Measurements from ENCODE around the gene PLA2G3. TPM values are rescaled to one million over a fixed set of nuclear protein-coding genes. Genes with fewer than 3 reads are reported as not detected.

Gene PLA2G3
- total RNA-seq, 1 experiment from 2014 or later, result 8.2 TPM

DNA sequence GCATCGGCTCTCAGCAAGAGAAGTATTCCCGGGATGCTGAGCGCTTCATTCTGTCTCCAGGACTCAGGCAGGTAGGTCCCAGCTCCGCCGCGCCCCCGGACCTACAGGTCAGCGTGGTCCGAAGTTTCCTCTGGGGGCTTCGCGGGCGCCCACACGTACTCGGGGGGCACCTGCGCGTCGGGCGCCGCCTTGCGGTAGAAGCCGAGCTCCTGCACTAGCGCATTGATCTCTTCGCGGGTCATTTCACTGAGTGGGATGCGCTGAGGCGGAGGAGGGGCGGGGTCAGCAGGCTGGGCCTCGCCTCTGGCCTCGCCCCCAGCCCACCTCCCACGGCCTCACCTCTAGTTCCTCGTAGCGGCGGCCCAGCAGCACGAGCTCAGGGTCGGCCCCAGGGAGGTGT lies 35.4 kb downstream of the PLA2G3 start:
- no peak overlapping the region for H4K5ac ChIP-seq (ENCODE audit: insufficient read length, low read depth, low read length)
- no peaks in the 10 kb centered on the region for H4K20me1 ChIP-seq (ENCODE audit: control insufficient read depth, insufficient read depth, insufficient read length)
- no peaks in the 10 kb centered on the region for H3K79me2 ChIP-seq (ENCODE audit: insufficient read depth, low read length)
- H3K4me1 ChIP-seq (ENCODE audit: insufficient read depth, low read length), result no peaks in the 10 kb centered on the region
- Mint-ChIP-seq H3K4me1 (peaks cover 12 to 30% of the 10 kb centered on the region in 2 experiments), H3K27ac (no peak overlapping the region), H3K27me3 (ENCODE audit: low read depth) (peaks cover 27% of the 10 kb centered on the region), H3K36me3 (ENCODE audit: insufficient read depth in 1 of 3, low read depth in 3 of 3) (peaks cover 0 to 1% (median 0%) of the 10 kb centered on the region in 3 experiments; a peak in 2 of 7 replicates), H3K9me3 (0 out of 5 replicates have a peak, but pooled peaks cover 0 to 2% of the 10 kb centered on the region in 2 experiments), H3K4me3 (no peak overlapping the region)
- H4K91ac ChIP-seq (ENCODE audit: insufficient read length, low read depth, low read length), result no peak overlapping the region
- H3K23ac ChIP-seq (ENCODE audit: insufficient read length, low read depth, low read length), result no peak overlapping the region
- peaks cover 12% of the 10 kb centered on the region; the same call in 1 of the 2 replicates for H3K27me3 ChIP-seq (ENCODE audit: insufficient read depth, low read length)
- TF ChIP-seq, protein P1, sequence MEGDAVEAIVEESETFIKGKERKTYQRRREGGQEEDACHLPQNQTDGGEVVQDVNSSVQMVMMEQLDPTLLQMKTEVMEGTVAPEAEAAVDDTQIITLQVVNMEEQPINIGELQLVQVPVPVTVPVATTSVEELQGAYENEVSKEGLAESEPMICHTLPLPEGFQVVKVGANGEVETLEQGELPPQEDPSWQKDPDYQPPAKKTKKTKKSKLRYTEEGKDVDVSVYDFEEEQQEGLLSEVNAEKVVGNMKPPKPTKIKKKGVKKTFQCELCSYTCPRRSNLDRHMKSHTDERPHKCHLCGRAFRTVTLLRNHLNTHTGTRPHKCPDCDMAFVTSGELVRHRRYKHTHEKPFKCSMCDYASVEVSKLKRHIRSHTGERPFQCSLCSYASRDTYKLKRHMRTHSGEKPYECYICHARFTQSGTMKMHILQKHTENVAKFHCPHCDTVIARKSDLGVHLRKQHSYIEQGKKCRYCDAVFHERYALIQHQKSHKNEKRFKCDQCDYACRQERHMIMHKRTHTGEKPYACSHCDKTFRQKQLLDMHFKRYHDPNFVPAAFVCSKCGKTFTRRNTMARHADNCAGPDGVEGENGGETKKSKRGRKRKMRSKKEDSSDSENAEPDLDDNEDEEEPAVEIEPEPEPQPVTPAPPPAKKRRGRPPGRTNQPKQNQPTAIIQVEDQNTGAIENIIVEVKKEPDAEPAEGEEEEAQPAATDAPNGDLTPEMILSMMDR (conservative IDR thresholded peaks at IDR 0.05), result peak; percentile 95
- no peak overlapping the region for H3K14ac ChIP-seq (ENCODE audit: insufficient read depth, low read length)
- no peak overlapping the region for H3K4ac ChIP-seq (ENCODE audit: low read depth, low read length)
- H3K27ac ChIP-seq (ENCODE audit: insufficient read length, low read depth, low read length), result no peak overlapping the region
- no peak overlapping the region for H4K8ac ChIP-seq (replicated peaks; ENCODE audit: insufficient read length, low read depth, low read length)
- H3K18ac ChIP-seq (ENCODE audit: insufficient read length, low read depth, low read length), result no peak overlapping the region
- no peak overlapping the region for H2BK20ac ChIP-seq (ENCODE audit: low read depth, low read length, poor library complexity, severe bottlenecking)
- no peak overlapping the region for H2AK5ac ChIP-seq (ENCODE audit: insufficient read length, low read length)
- no peak overlapping the region for H2BK5ac ChIP-seq (ENCODE audit: insufficient read length, low read length)
- H3K4me2 ChIP-seq (ENCODE audit: insufficient read depth, insufficient read length, low read length), result peak overlapping the region; percentile 0
- WGBS (ENCODE audit: extremely low coverage, insufficient read length, low lambda C conversion rate), result no CpG with 5 or more reads among the region's 35 CpGs
- no peak overlapping the region for H2BK12ac ChIP-seq (ENCODE audit: insufficient read length, low read depth, low read length)
- H3K9me3 ChIP-seq (ENCODE audit: control insufficient read depth, low read depth, low read length), result no peaks in the 10 kb centered on the region
- DNase-seq, result peak; percentile 90
- H2BK15ac ChIP-seq (ENCODE audit: low read depth, low read length), result no peak overlapping the region
- H3T11ph ChIP-seq (ENCODE audit: low read length), result no peak overlapping the region
- no peak overlapping the region for H2BK120ac ChIP-seq (ENCODE audit: low read depth, low read length, poor library complexity, severe bottlenecking)
- no peak overlapping the region for H2AFZ ChIP-seq (ENCODE audit: low read length)
- H3K79me1 ChIP-seq (ENCODE audit: insufficient read depth, low read depth, low read length, poor library complexity, severe bottlenecking), result no peaks in the 10 kb centered on the region
- no peak overlapping the region for H3K56ac ChIP-seq (ENCODE audit: insufficient read length, low read depth, low read length)
- H3K23me2 ChIP-seq (ENCODE audit: insufficient read length, low read depth, low read length, poor library complexity, severe bottlenecking), result peaks cover 8% of the 10 kb centered on the region
- H3K9ac ChIP-seq (ENCODE audit: extremely low read depth, insufficient read length, low read length), result no peak overlapping the region
